IMR-90 (cell line): Measurements from ENCODE around the gene TSNAXIP1. TPM values are rescaled to one million over a fixed set of nuclear protein-coding genes. Genes with fewer than 3 reads are reported as not detected.

Experiments used
- ATAC-seq: fragments of 200-7000 bp; cut with Tn5 transposase; 2 replicates; pipeline ENCODE4 v1.9.1; 2020; ENCODE audit warnings: low read depth, mild to moderate bottlenecking, moderate library complexity
- BruUV-seq: library from RNA; stranded (reverse); fragments of 400-500 nt; replicated peaks from 2 replicates; lab custom pipeline; 2021; lab: Mats Ljungman, UMichigan
- CTCF ChIA-PET: fragments of 300-600 bp; formaldehyde crosslinking; extraction: SDS; loops from one replicate; lab custom pipeline; 2021; ENCODE audit warnings: antibody characterized with exemption; lab: Yijun Ruan, JAX
- POLR2A ChIA-PET: fragments of 300-600 bp; sonication (Branson Sonifier 250); formaldehyde crosslinking; loops from one replicate; lab custom pipeline; 2022; ENCODE audit warnings: antibody characterized with exemption; ENCODE audit not compliant: unreplicated experiment; lab: Charles Lee
- DNase-seq: peaks from one replicate; pipeline ENCODE4 v3.0.0; 2013
- H2AFZ ChIP-seq: replicated peaks from 2 replicates; pipeline ENCODE3; 2013; ENCODE audit warnings: low read length, mild to moderate bottlenecking; ENCODE audit not compliant: poor library complexity
- H2AK5ac ChIP-seq: 2 replicates; pipeline ENCODE4 v1.6.1; 2013; ENCODE audit warnings: low read depth, low read length, inconsistent platforms
- H2AK9ac ChIP-seq: replicated peaks from 2 replicates; pipeline ENCODE3; 2013; ENCODE audit warnings: mild to moderate bottlenecking, low read depth, low read length, moderate library complexity; ENCODE audit not compliant: poor library complexity
- H2BK120ac ChIP-seq: 2 replicates; pipeline ENCODE4 v1.6.1; 2013; ENCODE audit warnings: low read depth, low read length, inconsistent platforms
- H2BK15ac ChIP-seq: 3 replicates; pipeline ENCODE4 v1.6.1; 2013; ENCODE audit warnings: low read depth, low read length, inconsistent platforms
- H2BK20ac ChIP-seq: 2 replicates; pipeline ENCODE4 v1.6.1; 2013; ENCODE audit warnings: low read depth, mild to moderate bottlenecking, inconsistent platforms, low read length, moderate library complexity
- H2BK5ac ChIP-seq: 2 replicates; pipeline ENCODE4 v1.6.1; 2013; ENCODE audit warnings: mild to moderate bottlenecking, low read depth, low read length, inconsistent platforms; ENCODE audit not compliant: poor library complexity, severe bottlenecking
- H3K14ac ChIP-seq: replicated peaks from 2 replicates; pipeline ENCODE4 v1.6.1; 2013; ENCODE audit warnings: low read depth, low read length, inconsistent platforms
- H3K18ac ChIP-seq: 2 replicates; pipeline ENCODE4 v1.6.1; 2013; ENCODE audit warnings: low read depth, low read length, control low read depth
- H3K23ac ChIP-seq: 2 replicates; pipeline ENCODE4 v1.6.1; 2013; ENCODE audit warnings: low read depth, low read length, inconsistent platforms
- H3K27ac ChIP-seq: 2 replicates; pipeline ENCODE4 v1.5.1; 2013; ENCODE audit warnings: mild to moderate bottlenecking, control low read depth, low read length; ENCODE audit not compliant: insufficient read depth
- H3K27me3 ChIP-seq: 2 replicates; pipeline ENCODE4 v1.6.1; 2013; ENCODE audit warnings: low read length; ENCODE audit not compliant: control insufficient read depth, insufficient read depth
- H3K36me3 ChIP-seq: 2 replicates; pipeline ENCODE4 v1.6.1; 2013; ENCODE audit warnings: low read length, mixed read lengths; ENCODE audit not compliant: control insufficient read depth, insufficient read depth
- H3K4ac ChIP-seq: 2 replicates; pipeline ENCODE4 v1.6.1; 2013; ENCODE audit warnings: low read depth, low read length, inconsistent platforms
- H3K4me1 ChIP-seq: 2 replicates; pipeline ENCODE4 v1.6.1; 2013; ENCODE audit warnings: low read length, mixed read lengths; ENCODE audit not compliant: control insufficient read depth, insufficient read depth
- H3K4me2 ChIP-seq: 2 replicates; pipeline ENCODE4 v1.6.1; 2013; ENCODE audit warnings: low read depth, mild to moderate bottlenecking, control low read depth, low read length, moderate library complexity
- H3K4me3 ChIP-seq: 2 replicates; pipeline ENCODE4 v1.5.1; 2013; ENCODE audit warnings: low read depth, mild to moderate bottlenecking, control low read depth, low read length, moderate library complexity; ENCODE audit not compliant: insufficient read depth
- H3K56ac ChIP-seq: 2 replicates; pipeline ENCODE4 v1.6.1; 2013; ENCODE audit warnings: low read length, inconsistent platforms; ENCODE audit not compliant: insufficient read depth; ENCODE audit errors: extremely low read depth
- H3K79me1 ChIP-seq, 2 experiments: 2 replicates each; pipeline ENCODE4 v1.6.1; 2013; ENCODE audit warnings: low read length in 2 of 2, inconsistent platforms in 1 of 2, low read depth in 1 of 2
- H3K9ac ChIP-seq: 2 replicates; pipeline ENCODE4 v1.6.1; 2013; ENCODE audit warnings: low read depth, low read length, control low read depth
- H3K9me1 ChIP-seq: 2 replicates; pipeline ENCODE4 v1.6.1; 2013; ENCODE audit warnings: low read length, inconsistent platforms; ENCODE audit not compliant: insufficient read depth
- H3K9me3 ChIP-seq: 2 replicates; pipeline ENCODE4 v1.6.1; 2013; ENCODE audit warnings: low read length; ENCODE audit not compliant: control insufficient read depth, insufficient read depth
- H4K20me1 ChIP-seq: 2 replicates; pipeline ENCODE4 v1.6.1; 2013; ENCODE audit warnings: low read length, inconsistent platforms; ENCODE audit not compliant: insufficient read depth
- H4K5ac ChIP-seq: 2 replicates; pipeline ENCODE4 v1.6.1; 2013; ENCODE audit warnings: mild to moderate bottlenecking, low read depth, low read length, control low read depth
- H4K8ac ChIP-seq, 2 experiments: 2 replicates each; pipeline ENCODE4 v1.6.1; 2013; ENCODE audit warnings: low read depth in 2 of 2, low read length in 2 of 2, control low read depth in 1 of 2, inconsistent platforms in 1 of 2
- H4K91ac ChIP-seq: 2 replicates; pipeline ENCODE4 v1.6.1; 2013; ENCODE audit warnings: low read depth, low read length, inconsistent platforms; ENCODE audit not compliant: insufficient read depth
- BHLHE40 ChIP-seq: fragments of 150-350 bp; IDR thresholded peaks from 2 replicates; pipeline ENCODE4 v1.6.1; 2016; ENCODE audit warnings: mild to moderate bottlenecking, low read depth, low read length
- CEBPB ChIP-seq: IDR thresholded peaks from 2 replicates; pipeline ENCODE4 v1.6.1; 2012; ENCODE audit warnings: low read depth, low read length, improper control_type of control experiment
- CHD1 ChIP-seq: IDR thresholded peaks from 2 replicates; pipeline ENCODE4 v1.6.1; 2012; ENCODE audit warnings: low read depth, low read length, improper control_type of control experiment
- CTCF ChIP-seq: conservative IDR thresholded peaks from 2 replicates; pipeline ENCODE4 v1.5.1; 2012; ENCODE audit warnings: mild to moderate bottlenecking, low read depth, low read length, improper control_type of control experiment
- ELK1 ChIP-seq: fragments of 150-350 bp; IDR thresholded peaks from 2 replicates; pipeline ENCODE4 v1.6.1; 2016; ENCODE audit warnings: low read depth, mild to moderate bottlenecking, low read length, moderate library complexity, borderline replicate concordance
- FOS ChIP-seq: fragments of 150-350 bp; IDR thresholded peaks from 2 replicates; pipeline ENCODE4 v1.6.1; 2016; ENCODE audit warnings: low read depth, low read length
- MAFK ChIP-seq: IDR thresholded peaks from 2 replicates; pipeline ENCODE4 v1.6.1; 2012; ENCODE audit warnings: low read depth, low read length, improper control_type of control experiment
- MAZ ChIP-seq: IDR thresholded peaks from 2 replicates; pipeline ENCODE4 v1.6.1; 2012; ENCODE audit warnings: low read depth, mild to moderate bottlenecking, low read length, improper control_type of control experiment, moderate library complexity, borderline replicate concordance
- MXI1 ChIP-seq: IDR thresholded peaks from 2 replicates; pipeline ENCODE4 v1.6.1; 2012; ENCODE audit warnings: low read depth, mild to moderate bottlenecking, low read length, moderate library complexity, borderline replicate concordance
- POLR2A ChIP-seq: IDR thresholded peaks from 2 replicates; pipeline ENCODE4 v1.6.1; 2012; ENCODE audit warnings: mild to moderate bottlenecking, low read depth, low read length
- RAD21 ChIP-seq: IDR thresholded peaks from 2 replicates; pipeline ENCODE4 v1.6.1; 2012; ENCODE audit warnings: low read length, improper control_type of control experiment
- RCOR1 ChIP-seq: IDR thresholded peaks from 2 replicates; pipeline ENCODE4 v1.6.1; 2012; ENCODE audit warnings: mild to moderate bottlenecking, low read length, improper control_type of control experiment; ENCODE audit not compliant: insufficient replicate concordance
- RFX5 ChIP-seq: IDR thresholded peaks from 2 replicates; pipeline ENCODE4 v1.8.0; 2012; ENCODE audit warnings: low read depth, mild to moderate bottlenecking, low read length, moderate library complexity
- SMC3 ChIP-seq: fragments of 150-350 bp; IDR thresholded peaks from 2 replicates; pipeline ENCODE4 v1.6.1; 2016; ENCODE audit warnings: low read depth, mild to moderate bottlenecking, antibody characterized with exemption, low read length, moderate library complexity
- WGBS, 2 experiments: methylation state at CpG; one replicate each; pipeline versions ENCODE4 v1.1.5 to v1.1.7; 2013; ENCODE audit warnings: missing lambda C conversion rate in 2 of 2; ENCODE audit not compliant: insufficient read length in 1 of 2; ENCODE audit errors: extremely low coverage in 2 of 2; 5-methylcytosine and 5-hydroxymethylcytosine counted together
- dilution Hi-C: fragments of 300-500 bp; cut with HindIII; formaldehyde crosslinking; loops from one replicate; pipeline ENCODE4 v1.14.3; 2018; ENCODE audit warnings: low sequenced_read_pairs; ENCODE audit not compliant: unreplicated experiment
- in situ Hi-C: fragments of 300-500 bp; cut with MboI; formaldehyde crosslinking; loops from 3 replicates; pipeline ENCODE4 v1.14.3; 2019; ENCODE audit warnings: low sequenced_read_pairs, inconsistent platforms, mixed read lengths
- intact Hi-C: fragments of 100-400 bp; cut with micrococcal nuclease; formaldehyde crosslinking; loops from 2 replicates; pipeline ENCODE4 v1.10.0; 2022
- polyA plus RNA-seq, 3 experiments: library from polyadenylated mRNA; depleted of rRNA; stranded (reverse); fragments of >200 nt; gene quantifications; 2 replicates each; pipeline ENCODE4 v1.2.3, GENCODE V29; 2012; ENCODE audit warnings: low replicate concordance in 1 of 3
- total RNA-seq: library from RNA; depleted of rRNA; stranded (reverse); fragments of >200 nt; gene quantifications from 2 replicates; pipeline ENCODE4 v1.2.3, GENCODE V29; 2012
- TF ChIP-seq, protein P1 (sequence below): fragments of 150-350 bp; IDR thresholded peaks from 2 replicates; pipeline ENCODE4 v1.6.1; 2017; ENCODE audit warnings: mild to moderate bottlenecking, antibody characterized with exemption, low read length, low read depth

The TSNAXIP1 gene
- total and polyA plus RNA-seq, 2 of the 4 experiments (the other 2 are of a cell fraction) = 0.72 to 1.4 TPM

DNA sequence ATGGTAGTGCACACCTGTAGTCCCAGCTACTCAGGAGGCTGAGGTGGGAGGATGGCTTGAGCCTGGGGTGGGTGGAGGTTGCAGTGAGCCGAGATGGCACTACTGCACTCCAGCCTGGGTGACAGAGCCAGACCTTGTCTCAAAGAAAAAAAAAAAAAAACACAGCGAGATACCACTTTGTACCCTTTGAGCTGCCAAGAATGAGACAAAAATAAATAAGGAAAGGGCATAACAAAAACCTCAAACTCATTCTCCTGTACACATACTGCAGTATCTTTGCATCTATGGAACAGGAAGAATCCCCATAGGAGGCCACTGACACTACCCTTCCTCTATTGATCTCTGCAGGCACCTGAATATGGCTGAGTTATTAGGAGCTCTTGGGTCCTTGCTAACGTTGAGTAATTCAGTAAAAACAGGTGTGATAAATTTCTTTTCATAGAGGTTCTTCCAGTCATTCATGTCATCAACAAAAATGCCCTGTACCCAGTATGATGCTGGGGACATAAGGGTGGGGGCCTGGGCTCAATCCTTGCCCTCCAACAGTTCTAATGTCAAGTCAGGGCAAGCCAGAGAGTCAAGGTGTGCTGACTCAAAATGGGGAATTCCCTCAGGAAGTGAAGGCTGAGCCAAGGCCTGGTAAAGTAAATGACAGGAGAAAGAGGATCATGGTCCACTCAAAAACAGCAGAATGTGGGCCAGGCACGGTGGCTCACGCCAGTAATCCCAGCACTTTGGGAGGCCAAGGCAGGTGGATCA lies 27.3 kb upstream of the TSNAXIP1 start:
- no peak overlapping the region for H2BK15ac ChIP-seq
- H2BK20ac ChIP-seq = no peak overlapping the region
- H3K4me1 ChIP-seq = no peaks in the 10 kb centered on the region
- no peaks in the 10 kb centered on the region for H3K27me3 ChIP-seq
- intact Hi-C loops = no loop called here
- DNase-seq (no peak), ATAC-seq (no peak)
- no peak overlapping the region for H3K56ac ChIP-seq
- no peak overlapping the region for H3K27ac ChIP-seq
- dilution Hi-C loops = no loop called here
- peaks cover 17% of the 10 kb centered on the region; the same call in 1 of the 2 replicates for H4K20me1 ChIP-seq
- no peaks in the 10 kb centered on the region for H3K9me3 ChIP-seq
- H4K5ac ChIP-seq = no peak overlapping the region
- H3K4ac ChIP-seq = no peak overlapping the region
- H3K14ac ChIP-seq = no peak overlapping the region
- no peak overlapping the region for H3K9ac ChIP-seq
- H3K23ac ChIP-seq = no peak overlapping the region
- no peak overlapping the region for H4K8ac ChIP-seq
- no peak overlapping the region for H2AFZ ChIP-seq
- no peak overlapping the region for H2AK5ac ChIP-seq
- peaks cover 19 to 60% of the 10 kb centered on the region in 2 experiments for H3K79me1 ChIP-seq
- no peak overlapping the region for H2BK5ac ChIP-seq
- H3K4me3 ChIP-seq = no peak overlapping the region
- BruUV-seq = no TSS peak
- in situ Hi-C loops = no loop called here
- H3K18ac ChIP-seq = no peak overlapping the region
- ChIA-PET CTCF (interaction anchor here (0.7 kb wide), 1 partner anchor 21 kb away, joined by 4 read pairs; no protein-coding TSS in a partner anchor), POLR2A (no interaction called here)
- peaks cover 2% of the 10 kb centered on the region; the same call in 1 of the 2 replicates for H3K36me3 ChIP-seq
- H3K4me2 ChIP-seq = no peak overlapping the region
- no peak overlapping the region for H2AK9ac ChIP-seq
- H3K9me1 ChIP-seq = peaks cover 12% of the 10 kb centered on the region; the same call in 1 of the 2 replicates
- no peak overlapping the region for H4K91ac ChIP-seq
- H2BK120ac ChIP-seq = no peak overlapping the region
- no CpG with 5 or more reads among the region's 5 CpGs for WGBS, 2 experiments
- TF ChIP-seq MAFK (no peak), MXI1 (no peak), BHLHE40 (no peak), RAD21 (no peak), POLR2A (no peak), MAZ (no peak), CHD1 (no peak), SMC3 (no peak), CEBPB (no peak), RFX5 (no peak), RCOR1 (no peak), FOS (no peak), ELK1 (no peak), CTCF (no peak)
- TF ChIP-seq, protein P1, sequence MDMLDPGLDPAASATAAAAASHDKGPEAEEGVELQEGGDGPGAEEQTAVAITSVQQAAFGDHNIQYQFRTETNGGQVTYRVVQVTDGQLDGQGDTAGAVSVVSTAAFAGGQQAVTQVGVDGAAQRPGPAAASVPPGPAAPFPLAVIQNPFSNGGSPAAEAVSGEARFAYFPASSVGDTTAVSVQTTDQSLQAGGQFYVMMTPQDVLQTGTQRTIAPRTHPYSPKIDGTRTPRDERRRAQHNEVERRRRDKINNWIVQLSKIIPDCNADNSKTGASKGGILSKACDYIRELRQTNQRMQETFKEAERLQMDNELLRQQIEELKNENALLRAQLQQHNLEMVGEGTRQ = no peak
